Small intestine (tissue), 16 donors: ENCODE results near the gene TTLL8. TPM values are rescaled to one million over a fixed set of nuclear protein-coding genes. Genes with fewer than 3 reads are reported as not detected.

Experiments used
- DNase-seq, 2 donors: peaks; one replicate each; pipeline versions ENCODE4 v3.0.0 to v3.0.0-alpha.2; 2013
- FAIRE-seq: peaks from 2 replicates; lab custom pipeline; 2012; peaks lifted over from hg19 to GRCh38; lab: Jason Lieb, UNC
- H3K27ac ChIP-seq, 3 donors: one replicate each; pipeline ENCODE4 v1.5.1; 2013; ENCODE audit warnings: low read length in 2 of 3, mild to moderate bottlenecking in 2 of 3, control low read depth in 1 of 3, inconsistent platforms in 1 of 3, low read depth in 1 of 3, moderate library complexity in 1 of 3
- H3K27me3 ChIP-seq, 3 donors: one replicate each; pipeline ENCODE4 v1.6.1; 2013; ENCODE audit warnings: low read length in 3 of 3, inconsistent platforms in 1 of 3; ENCODE audit not compliant: control insufficient read depth in 3 of 3, insufficient read depth in 3 of 3
- H3K36me3 ChIP-seq, 3 donors: one replicate each; pipeline ENCODE4 v1.6.1; 2013; ENCODE audit warnings: low read length in 3 of 3, inconsistent platforms in 1 of 3, low read depth in 1 of 3, mild to moderate bottlenecking in 1 of 3, moderate library complexity in 1 of 3; ENCODE audit not compliant: control insufficient read depth in 3 of 3, insufficient read depth in 2 of 3
- H3K4me1 ChIP-seq, 3 donors: one replicate each; pipeline ENCODE4 v1.6.1; 2013; ENCODE audit warnings: low read length in 2 of 3, inconsistent platforms in 1 of 3, low read depth in 1 of 3, mild to moderate bottlenecking in 1 of 3, moderate library complexity in 1 of 3; ENCODE audit not compliant: control insufficient read depth in 3 of 3, insufficient read depth in 2 of 3
- H3K4me3 ChIP-seq, 3 donors: one replicate each; pipeline ENCODE4 v1.5.1; 2013; ENCODE audit warnings: low read length in 3 of 3, control low read depth in 1 of 3, inconsistent platforms in 1 of 3, low read depth in 1 of 3, mild to moderate bottlenecking in 1 of 3, moderate library complexity in 1 of 3
- H3K9me3 ChIP-seq, 2 donors: one replicate each; pipeline ENCODE4 v1.6.1; 2013; ENCODE audit warnings: low read depth in 1 of 2, low read length in 1 of 2; ENCODE audit not compliant: control insufficient read depth in 2 of 2, insufficient read depth in 1 of 2
- WGBS, 3 donors: extraction: QIAGEN DNeasy Blood & Tissue Kit; methylation state at CpG; one replicate each; pipeline ENCODE4 v1.1.7; 2013; 5-methylcytosine and 5-hydroxymethylcytosine counted together
- long read RNA-seq, 10 donors: transcript quantifications; one replicate each; lab custom pipeline, GENCODE V29; 2026
- polyA plus RNA-seq, 4 donors: library from polyadenylated mRNA; stranded (reverse) in 3 of 4; unstranded in 1 of 4; fragments of 200-250 nt in 3 of 4; fragments of 120-200 nt in 1 of 4; gene quantifications; one replicate each; pipeline versions ENCODE4 v1.2.1 to v1.2.3, GENCODE V29; 2013
- donor health status: healthy with polysubstance abuse.
- donor health status: control.
- donor health status: control.
- donor health status: Bipolar disorder and iron deficiency.
- donor health status: healthy.

TTLL8 gene
- not detected for polyA plus RNA-seq
- long read RNA-seq, donor 1 = 0 reads
- long read RNA-seq, donor 2 = 0 reads
- long read RNA-seq, donor 3 = 0 reads
- long read RNA-seq, donor 4 = 0 reads
- long read RNA-seq, donor 5 = 0 reads
- long read RNA-seq, donor 6, partial matches to known transcripts = 24 of 29 reads
- long read RNA-seq, donor 6, other reads (novel, unspliced or antisense) = 5 of 29 reads
- long read RNA-seq, donor 7 = 0 reads
- long read RNA-seq, donor 8 = 0 reads
- long read RNA-seq, donor 9 = 0 reads
- long read RNA-seq, donor 10 = 0 reads

DNA sequence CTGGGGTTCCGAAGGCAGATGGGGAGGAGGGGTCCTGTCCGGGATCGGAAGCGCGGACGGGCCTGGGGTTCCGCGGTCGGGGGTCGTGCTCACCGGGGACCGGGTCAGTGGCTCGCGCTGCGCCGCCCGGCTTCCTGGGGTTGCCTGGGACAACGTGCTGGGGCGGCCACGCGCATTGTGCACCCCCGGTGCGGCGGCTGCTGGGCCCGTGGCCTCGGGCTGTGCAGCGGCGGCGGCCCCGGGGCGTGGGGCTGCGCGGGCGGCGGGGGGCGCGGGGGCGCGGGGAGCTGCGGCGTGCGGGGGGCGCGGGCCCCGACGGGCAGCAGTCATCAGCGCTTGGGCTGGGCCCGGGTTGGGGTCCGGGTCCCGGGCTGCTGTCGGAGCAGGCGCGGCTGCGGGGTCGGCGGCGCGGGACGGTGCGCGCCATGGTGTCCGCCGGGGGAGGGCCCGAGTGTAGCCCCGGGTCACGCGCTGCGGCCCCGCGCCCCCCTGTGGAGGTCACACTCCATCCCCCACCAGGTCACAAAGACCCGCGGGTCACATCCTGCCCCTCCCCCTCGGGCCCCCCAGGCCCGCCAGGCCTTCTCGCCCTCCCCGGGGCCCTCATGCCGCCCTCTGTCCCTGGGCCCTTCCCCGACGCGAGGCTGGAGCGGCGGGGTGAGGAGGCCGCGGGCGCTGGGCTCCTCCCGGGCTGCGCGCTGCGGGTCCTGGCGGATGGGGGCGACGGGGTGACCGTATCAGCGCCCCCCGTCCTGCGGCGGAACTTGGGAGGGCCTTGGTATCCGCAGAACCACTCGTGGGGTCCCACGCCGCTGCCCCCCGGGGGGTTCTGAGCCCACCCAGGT is at the start of gene TTLL8:
Gene TTLL8, minus strand, starts transcription at position 238 of the 845 bp plus-strand sequence.
- Histone ChIP-seq H3K36me3 (no peaks in the 10 kb centered on the region), H3K4me3 (no peak within 1 kb of the TSS), H3K4me1 (no peaks in the 10 kb centered on the region), H3K27ac (no peak within 1 kb of the TSS), H3K27me3 (peaks cover 0 to 36% (median 18%) of the 10 kb centered on the region in 3 donors), H3K9me3 (peaks cover 0 to 2% of the 10 kb centered on the region in 2 donors)
- DNase-seq = peak in 1 of 2 donors; percentile 11
- 9 to 20% (median 13%) methylated on average over 26 to 102 of the region's 102 CpGs for WGBS, 3 donors
- no peak for FAIRE-seq

DNA sequence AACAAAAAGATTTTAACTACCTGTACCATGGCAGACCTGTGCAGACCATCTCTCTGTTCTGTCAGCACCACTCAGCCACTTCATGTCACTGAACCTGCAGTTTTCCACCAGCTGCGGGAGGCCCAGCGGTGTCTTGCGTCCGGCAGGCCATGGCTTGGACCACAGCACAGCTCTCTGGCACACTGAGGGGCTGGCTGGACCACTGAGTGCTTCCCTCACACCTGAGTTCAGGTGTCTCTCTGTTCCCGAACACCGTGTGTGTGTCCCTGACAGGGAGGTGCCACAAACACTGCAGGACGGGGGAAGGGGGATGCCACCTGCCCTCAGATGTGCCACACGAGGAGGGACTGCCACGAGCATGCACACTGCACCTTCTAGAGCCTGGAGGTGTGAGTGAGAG is 49.4 kb upstream of the TTLL8 start:
- WGBS, 3 donors = 67 to 80% (median 72%) methylated on average over 9 of the region's 9 CpGs
- no peak for FAIRE-seq
- no peak for DNase-seq

DNA sequence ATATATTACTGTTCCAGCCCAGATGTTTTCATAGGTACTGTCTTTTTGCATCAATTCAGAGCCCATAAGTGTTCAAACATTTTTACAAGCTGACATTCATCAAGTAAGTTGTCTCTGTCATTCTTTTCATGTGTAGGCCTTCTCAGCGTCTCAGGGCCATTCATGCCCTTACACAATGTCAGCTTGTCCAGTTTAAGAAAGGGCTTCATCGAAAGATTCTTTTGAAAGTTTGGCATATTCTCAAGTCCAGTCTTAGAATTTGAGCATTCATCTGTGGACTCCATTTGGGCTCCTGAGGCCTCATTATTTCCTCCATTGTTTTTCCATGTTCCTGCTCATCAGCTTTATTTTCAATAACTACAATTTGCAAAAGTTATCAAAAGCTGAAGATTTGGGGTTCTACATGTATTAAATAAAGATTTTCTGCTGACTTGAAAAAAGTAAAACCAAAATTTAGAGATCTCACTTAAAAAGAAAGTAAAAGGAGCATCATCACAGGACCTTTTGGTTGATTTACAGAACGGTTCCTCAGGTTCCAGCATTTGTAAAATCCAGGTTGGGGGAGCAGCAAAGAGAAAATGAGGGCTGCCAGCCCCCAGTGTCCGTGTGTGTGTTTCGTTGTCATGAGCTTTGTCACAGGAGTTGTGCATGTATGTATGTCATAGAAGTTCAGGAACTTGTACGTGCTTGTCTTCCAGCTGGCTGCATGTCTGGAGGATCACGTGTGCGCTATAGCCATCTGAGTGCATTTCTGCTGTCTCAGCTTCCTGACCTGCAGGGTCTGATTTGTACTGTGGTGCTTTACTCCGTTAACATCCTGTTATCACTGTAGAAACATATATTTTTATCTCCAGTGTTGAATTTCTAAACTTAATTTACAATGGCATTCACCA is 47.4 kb upstream of the TTLL8 start:
- no peak overlapping the region for H3K27ac ChIP-seq
- no peak overlapping the region for H3K4me3 ChIP-seq
- no peaks in the 10 kb centered on the region for H3K36me3 ChIP-seq
- no peaks in the 10 kb centered on the region for H3K4me1 ChIP-seq
- WGBS, 3 donors = 52 to 76% (median 68%) methylated on average over 9 of the region's 9 CpGs
- H3K27me3 ChIP-seq = no peaks in the 10 kb centered on the region
- FAIRE-seq (no peak), DNase-seq (no peak)
- peaks cover 0 to 3% of the 10 kb centered on the region in 2 donors for H3K9me3 ChIP-seq

More for the DNA sequence above, 49.4 kb upstream of the TTLL8 start:
- H3K4me1 ChIP-seq = no peaks in the 10 kb centered on the region
- peaks cover 0 to 3% of the 10 kb centered on the region in 2 donors for H3K9me3 ChIP-seq
- no peak overlapping the region for H3K4me3 ChIP-seq
- H3K27me3 ChIP-seq = peaks cover 0 to under 1% (median 0%) of the 10 kb centered on the region in 3 donors
- no peaks in the 10 kb centered on the region for H3K36me3 ChIP-seq
- no peak overlapping the region for H3K27ac ChIP-seq

DNA sequence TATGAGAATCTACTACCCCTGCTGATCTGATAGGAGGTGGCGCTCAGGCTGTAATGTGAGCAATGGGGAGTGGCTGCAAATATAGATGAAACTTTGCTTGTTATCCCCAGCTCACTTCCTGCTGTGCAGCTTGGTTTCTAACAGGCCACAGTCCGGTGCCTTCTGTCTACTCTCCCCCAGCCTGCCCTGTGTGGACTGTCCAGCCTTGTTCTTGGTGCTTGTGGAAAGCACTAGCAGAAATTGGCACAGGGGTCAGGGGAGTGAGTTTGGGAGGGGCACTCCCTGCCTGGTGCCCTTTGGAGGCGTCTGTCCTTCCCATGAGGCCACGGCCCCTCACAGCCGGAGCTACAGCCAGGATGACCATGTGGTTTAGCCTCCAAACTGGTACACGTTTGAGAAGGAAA is 46.0 kb upstream of the TTLL8 start:
- 54 to 69% (median 61%) methylated on average over 6 of the region's 6 CpGs for WGBS, 3 donors
- Histone ChIP-seq H3K4me3 (no peak overlapping the region), H3K36me3 (no peaks in the 10 kb centered on the region), H3K4me1 (no peaks in the 10 kb centered on the region), H3K9me3 (peaks cover 0 to 3% of the 10 kb centered on the region in 2 donors), H3K27me3 (no peaks in the 10 kb centered on the region), H3K27ac (no peak overlapping the region)
- DNase-seq (no peak), FAIRE-seq (no peak)

- no peak for FAIRE-seq
- no peak for DNase-seq
- H3K4me1 ChIP-seq = no peaks in the 10 kb centered on the region
- H3K36me3 ChIP-seq = no peaks in the 10 kb centered on the region
- no peaks in the 10 kb centered on the region for H3K27me3 ChIP-seq
- no peak overlapping the region for H3K4me3 ChIP-seq
- peaks cover 0 to 3% of the 10 kb centered on the region in 2 donors for H3K9me3 ChIP-seq
- H3K27ac ChIP-seq = no peak overlapping the region
- WGBS, 3 donors = 30 to 50% (median 32%) methylated on average over 11 of the region's 11 CpGs
Observed at GRCh38 chr22:50102946-50103345, 44.8 kb upstream of the TTLL8 start.

- WGBS, 3 donors = 63 to 69% (median 64%) methylated on average over 10 of the region's 10 CpGs
- FAIRE-seq (no peak), DNase-seq (no peak)
Observed at GRCh38 chr22:50101870-50102565, 43.9 kb upstream of the TTLL8 start.

DNA sequence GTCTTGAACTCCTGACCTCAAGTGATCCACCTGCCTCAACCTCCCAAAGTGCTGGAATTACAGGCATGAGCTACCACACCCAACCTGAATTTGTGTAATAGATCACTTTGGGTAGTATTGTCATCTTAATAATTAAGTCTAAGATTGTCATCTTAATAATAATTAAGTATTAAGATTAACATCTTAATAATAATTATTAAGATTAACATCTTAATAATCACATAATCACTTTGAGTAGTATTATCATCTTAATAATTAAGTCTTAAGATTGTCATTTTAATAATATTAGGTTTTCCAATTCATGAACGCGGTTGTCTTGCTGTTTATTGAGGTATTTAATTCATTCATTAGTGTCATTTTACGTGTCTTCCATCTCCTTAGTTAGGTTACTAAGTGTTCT is 40.0 kb upstream of the TTLL8 start:
- 84 to 92% (median 89%) methylated on average over 3 of the region's 3 CpGs for WGBS, 3 donors
- DNase-seq (no peak), FAIRE-seq (no peak)
- Histone ChIP-seq H3K4me3 (no peak overlapping the region), H3K36me3 (no peaks in the 10 kb centered on the region), H3K9me3 (peaks cover 0 to 2% of the 10 kb centered on the region in 2 donors), H3K4me1 (no peaks in the 10 kb centered on the region), H3K27me3 (peaks cover 0 to 2% (median 0%) of the 10 kb centered on the region in 3 donors), H3K27ac (no peak overlapping the region)

More at GRCh38 chr22:50101870-50102565, 43.9 kb upstream of the TTLL8 start:
- H3K4me1 ChIP-seq = no peaks in the 10 kb centered on the region
- peaks cover 0 to 3% of the 10 kb centered on the region in 2 donors for H3K9me3 ChIP-seq
- H3K4me3 ChIP-seq = no peak overlapping the region
- no peaks in the 10 kb centered on the region for H3K36me3 ChIP-seq
- H3K27ac ChIP-seq = no peak overlapping the region
- no peaks in the 10 kb centered on the region for H3K27me3 ChIP-seq
